Activated naive CD4-positive, alpha-beta T cell treated with anti-CD3 and anti-CD28 coated beads, Interleukin-2, amount 50 U/mL, for 72 hours (primary cell): Measurements from ENCODE around the gene UBASH3B. TPM values are rescaled to one million over a fixed set of nuclear protein-coding genes. Genes with fewer than 3 reads are reported as not detected.

Experiments used
- ATAC-seq, 2 donors: fragments of 150-1000 bp; cut with Tn5 transposase; 2 replicates each; pipeline ENCODE4 v1.10.0; 2021; ENCODE audit warnings: mild to moderate bottlenecking in 2 of 2, moderate library complexity in 2 of 2
- DNase-seq, 2 donors: peaks; one replicate each; pipeline ENCODE4 v3.0.0; 2021 to 2022; ENCODE audit warnings: low spot score in 2 of 2
- H3K27ac Mint-ChIP-seq, 2 donors: one replicate each; pipeline ENCODE4 v1.8.0; 2022; ENCODE audit warnings: mild to moderate bottlenecking in 2 of 2, mixed read lengths in 2 of 2
- H3K36me3 Mint-ChIP-seq, 2 donors: one replicate each; pipeline ENCODE4 v1.8.0; 2022; ENCODE audit warnings: mixed read lengths in 2 of 2
- H3K9me3 Mint-ChIP-seq, 2 donors: one replicate each; pipeline ENCODE4 v1.8.0; 2022; ENCODE audit warnings: mixed read lengths in 2 of 2
- total RNA-seq, 2 donors: library from RNA; stranded (reverse); gene quantifications; one replicate each; pipeline ENCODE4 v1.2.3, GENCODE V29; 2022

UBASH3B gene
- total RNA-seq, 2 donors from 2014 or later: 11.6 to 26.0 TPM

DNA sequence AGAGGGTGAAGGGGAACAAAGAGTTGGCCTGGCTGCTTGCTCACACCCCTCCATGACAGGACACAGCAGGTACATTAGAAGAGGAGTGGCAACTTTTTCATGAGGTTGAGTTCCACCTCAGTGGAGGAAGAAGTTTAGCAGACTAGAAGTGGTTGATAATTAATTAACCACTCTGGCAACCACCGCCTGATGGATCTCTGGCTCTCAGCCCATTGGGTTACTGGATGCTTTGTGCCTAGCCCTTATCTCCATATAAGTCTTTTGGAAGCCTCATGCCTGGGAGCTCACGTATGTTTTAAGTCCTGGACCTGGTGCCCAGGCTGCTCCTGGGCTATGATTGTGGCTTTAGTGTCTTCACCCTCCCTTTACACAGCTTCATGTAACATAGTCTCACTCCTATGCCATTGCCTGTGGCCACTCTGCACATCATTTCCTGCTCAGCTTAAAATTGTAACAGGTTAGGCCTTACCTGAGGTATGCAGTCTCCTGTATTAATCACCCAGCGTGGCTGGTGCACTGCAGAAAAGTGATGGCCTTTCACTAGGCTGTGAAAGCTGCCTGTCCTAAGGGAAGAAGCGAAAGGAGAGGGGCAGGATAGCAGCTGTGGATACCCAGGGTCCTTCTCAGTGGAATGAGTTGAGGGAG, 110.1 kb downstream of the UBASH3B start:
- no peaks in the 10 kb centered on the region for H3K9me3 Mint-ChIP-seq
- DNase-seq (no peak), ATAC-seq (no peak)
- peak overlapping the region in 1 of 2 donors; percentile 9 for H3K27ac Mint-ChIP-seq
- H3K36me3 Mint-ChIP-seq: no peaks in the 10 kb centered on the region

GRCh38 chr11:122769126-122769780, 113.7 kb downstream of the UBASH3B start:
- Mint-ChIP-seq H3K27ac (peak overlapping the region in 1 of 2 donors; percentile 46), H3K9me3 (no peaks in the 10 kb centered on the region), H3K36me3 (no peaks in the 10 kb centered on the region)
- DNase-seq: no peak
- no peak for ATAC-seq

DNA sequence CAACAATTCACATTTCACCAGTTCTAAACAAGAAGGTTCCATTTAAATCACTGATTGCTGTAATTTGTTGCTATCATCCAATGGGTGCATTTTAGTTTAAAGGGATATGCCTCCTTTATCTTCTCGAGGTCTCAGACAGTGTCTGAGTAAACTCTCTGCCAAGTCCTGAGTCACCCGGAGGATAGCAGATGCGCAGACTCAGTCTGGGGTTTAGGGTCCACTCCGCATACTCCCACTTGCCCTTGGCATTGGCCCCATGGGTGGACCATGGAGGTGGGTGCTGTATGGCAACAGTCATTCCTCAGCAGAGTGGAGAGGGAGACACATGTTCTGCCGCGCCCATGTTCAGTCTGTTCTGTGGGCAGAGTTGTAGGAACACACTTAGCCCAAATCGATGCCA, 117.4 kb downstream of the UBASH3B start:
- ATAC-seq: no peak

DNA sequence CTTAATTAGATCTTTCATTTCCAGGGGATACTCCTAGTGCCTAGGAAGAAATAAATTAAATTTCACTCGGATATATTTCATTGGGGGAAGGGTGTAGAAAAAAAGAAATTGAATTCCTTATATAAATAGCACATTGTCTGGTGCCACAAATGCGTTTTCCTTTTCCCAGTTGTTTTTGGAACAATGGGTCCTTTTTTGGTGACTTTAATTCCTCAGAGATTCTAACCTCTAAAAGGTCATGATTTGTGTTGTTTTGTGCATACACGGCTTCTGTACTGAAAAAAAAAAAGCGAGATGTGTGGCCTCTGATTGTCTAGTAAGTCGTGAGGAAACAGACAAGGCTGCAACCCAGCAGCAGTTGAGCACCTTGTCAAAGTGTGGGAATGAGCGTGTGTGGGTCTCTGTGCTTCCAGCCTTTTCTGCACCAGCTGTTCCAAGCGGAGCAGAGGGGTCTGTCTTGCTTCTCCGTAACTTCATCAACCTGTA, 118.3 kb downstream of the UBASH3B start:
- no peak overlapping the region for H3K27ac Mint-ChIP-seq
- ATAC-seq: no peak
- no peak for DNase-seq
- H3K9me3 Mint-ChIP-seq: no peaks in the 10 kb centered on the region
- H3K36me3 Mint-ChIP-seq: peaks cover 0 to 15% of the 10 kb centered on the region in 2 donors

More for the DNA sequence above, 117.4 kb downstream of the UBASH3B start:
- DNase-seq: no peak
- peaks cover 0 to 15% of the 10 kb centered on the region in 2 donors for H3K36me3 Mint-ChIP-seq
- H3K27ac Mint-ChIP-seq: no peak overlapping the region
- H3K9me3 Mint-ChIP-seq: no peaks in the 10 kb centered on the region

DNA sequence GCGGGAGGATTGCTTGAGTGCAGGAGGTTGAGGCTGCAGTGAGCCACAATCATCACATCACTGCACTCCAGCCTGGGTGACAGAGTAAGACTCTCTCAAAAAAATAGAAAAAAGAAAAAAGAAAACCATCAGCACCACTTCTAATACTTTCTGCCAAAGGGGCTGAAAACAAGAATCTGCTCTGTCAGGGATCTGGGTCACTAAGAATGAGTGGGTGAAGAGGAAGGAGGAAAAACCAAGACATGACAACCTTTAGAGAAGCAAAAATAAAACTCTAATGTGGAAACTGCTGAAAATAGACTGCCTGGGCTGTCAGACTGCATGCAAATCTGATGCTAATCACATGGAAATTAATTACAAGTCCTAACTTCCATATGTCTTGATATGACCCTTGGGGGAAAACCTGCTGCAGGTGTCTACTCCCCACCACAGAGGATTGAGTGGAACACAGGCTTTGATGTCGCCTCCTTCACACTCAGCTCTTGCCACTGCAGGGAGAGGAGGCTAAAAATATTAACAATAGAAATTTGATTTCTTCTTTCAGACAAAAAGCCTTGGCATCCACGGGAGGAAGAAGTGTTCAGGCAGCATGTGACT, 120.3 kb downstream of the UBASH3B start:
- peaks cover 0 to 15% of the 10 kb centered on the region in 2 donors for H3K36me3 Mint-ChIP-seq
- no peak overlapping the region for H3K27ac Mint-ChIP-seq
- DNase-seq: no peak
- H3K9me3 Mint-ChIP-seq: no peaks in the 10 kb centered on the region
- ATAC-seq: peak; percentile 31 to 36

GRCh38 chr11:122776546-122776945, 121.0 kb downstream of the UBASH3B start:
- no peaks in the 10 kb centered on the region for H3K9me3 Mint-ChIP-seq
- DNase-seq (no peak), ATAC-seq (no peak)
- peaks cover 4 to 15% of the 10 kb centered on the region in 2 donors for H3K36me3 Mint-ChIP-seq
- H3K27ac Mint-ChIP-seq: no peak overlapping the region

- DNase-seq: no peak
- Mint-ChIP-seq H3K9me3 (no peaks in the 10 kb centered on the region), H3K36me3 (peaks cover 4 to 15% of the 10 kb centered on the region in 2 donors), H3K27ac (peak overlapping the region in 1 of 2 donors; percentile 78)
- no peak for ATAC-seq
These were observed 121.8 kb downstream of the UBASH3B start for GRCh38 chr11:122777343-122777742.

DNA sequence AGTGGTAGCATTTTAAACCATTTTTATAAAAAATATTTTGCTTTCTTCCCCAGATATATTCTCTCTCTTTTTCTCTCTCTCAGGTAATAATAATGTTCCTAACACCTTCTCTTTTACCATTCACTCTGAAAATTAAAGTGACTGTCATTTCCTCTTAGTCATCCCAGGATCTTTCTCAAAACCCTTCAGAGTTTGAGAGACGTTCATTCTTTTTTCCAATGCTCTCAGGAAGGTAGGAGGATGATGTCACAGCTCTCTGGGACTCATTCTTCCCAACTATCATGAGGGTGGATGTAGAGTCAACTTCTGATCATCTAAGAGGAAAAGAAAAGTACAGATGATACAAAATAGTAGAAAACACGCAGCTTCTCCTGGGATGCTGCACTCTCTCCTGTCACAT, 122.6 kb downstream of the UBASH3B start:
- ATAC-seq: peak; percentile 83 to 87
- H3K27ac Mint-ChIP-seq: peak overlapping the region; percentile 40 to 78
- H3K9me3 Mint-ChIP-seq: no peaks in the 10 kb centered on the region
- DNase-seq: no peak
- H3K36me3 Mint-ChIP-seq: peaks cover 4 to 15% of the 10 kb centered on the region in 2 donors

DNA sequence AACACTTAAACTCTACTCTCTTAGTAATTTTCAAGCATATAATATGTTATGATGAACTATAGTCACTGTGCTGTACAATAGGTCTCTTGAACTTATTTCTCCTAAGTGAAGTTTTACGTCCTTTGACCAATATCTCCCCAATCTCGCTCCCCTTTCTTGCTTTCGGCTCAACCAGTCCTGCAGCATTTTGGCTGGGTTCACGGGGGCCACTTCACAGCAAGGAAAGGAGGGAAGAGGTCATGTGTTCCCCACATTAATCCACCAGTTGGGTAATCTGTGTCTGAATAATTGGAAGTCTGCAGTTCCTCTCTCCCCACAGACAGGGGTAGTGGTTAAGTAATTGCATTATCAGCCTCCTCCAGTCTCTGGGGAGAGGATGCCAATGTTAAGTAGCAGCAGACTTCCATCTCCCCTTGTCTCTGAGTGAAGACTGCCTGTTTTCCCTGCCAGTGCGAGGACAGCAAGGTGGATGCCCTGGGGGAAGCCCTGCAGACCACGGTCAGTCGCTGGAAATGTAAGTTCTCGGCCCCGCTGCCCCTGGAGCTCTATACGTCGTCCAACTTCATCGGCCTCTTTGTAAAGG, 123.6 kb downstream of the UBASH3B start:
- ATAC-seq: no peak
- DNase-seq: no peak
- Mint-ChIP-seq H3K36me3 (peaks cover 4 to 15% of the 10 kb centered on the region in 2 donors), H3K27ac (no peak overlapping the region), H3K9me3 (no peaks in the 10 kb centered on the region)

DNA sequence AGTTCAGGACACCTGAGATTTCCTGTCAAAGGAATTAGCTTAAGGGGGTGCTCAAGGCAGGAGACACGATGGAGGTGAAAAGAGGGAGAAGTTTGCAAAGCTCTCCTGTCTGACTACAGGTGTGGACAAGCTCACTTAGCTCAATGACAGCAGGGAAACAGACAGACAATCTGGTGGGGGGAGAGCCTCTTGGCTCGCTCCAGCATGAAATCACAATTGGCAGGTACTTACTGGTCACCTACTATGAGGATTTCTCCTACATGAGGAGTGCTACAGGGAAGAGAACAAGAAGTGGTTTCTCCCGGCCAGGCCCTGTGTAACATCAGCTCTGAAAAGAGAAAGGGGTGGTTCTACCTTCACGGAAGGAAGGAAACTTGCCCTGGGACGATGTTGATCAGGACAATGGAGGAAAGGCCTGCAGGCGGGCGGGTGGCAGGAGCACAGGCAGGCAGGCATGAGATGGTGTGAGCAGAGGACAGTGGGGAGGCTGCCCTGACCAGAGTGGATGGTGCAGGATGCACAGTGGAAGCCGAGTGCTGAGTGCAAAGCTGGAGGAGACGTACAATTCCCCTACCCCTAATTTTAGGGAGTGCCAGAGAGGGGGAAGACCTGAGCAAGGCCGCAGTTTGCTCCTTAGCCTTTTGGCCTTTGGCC, 124.9 kb downstream of the UBASH3B start:
- DNase-seq (no peak), ATAC-seq (no peak)
- Mint-ChIP-seq H3K9me3 (no peaks in the 10 kb centered on the region), H3K36me3 (peaks cover 4 to 14% of the 10 kb centered on the region in 2 donors), H3K27ac (no peak overlapping the region)

DNA sequence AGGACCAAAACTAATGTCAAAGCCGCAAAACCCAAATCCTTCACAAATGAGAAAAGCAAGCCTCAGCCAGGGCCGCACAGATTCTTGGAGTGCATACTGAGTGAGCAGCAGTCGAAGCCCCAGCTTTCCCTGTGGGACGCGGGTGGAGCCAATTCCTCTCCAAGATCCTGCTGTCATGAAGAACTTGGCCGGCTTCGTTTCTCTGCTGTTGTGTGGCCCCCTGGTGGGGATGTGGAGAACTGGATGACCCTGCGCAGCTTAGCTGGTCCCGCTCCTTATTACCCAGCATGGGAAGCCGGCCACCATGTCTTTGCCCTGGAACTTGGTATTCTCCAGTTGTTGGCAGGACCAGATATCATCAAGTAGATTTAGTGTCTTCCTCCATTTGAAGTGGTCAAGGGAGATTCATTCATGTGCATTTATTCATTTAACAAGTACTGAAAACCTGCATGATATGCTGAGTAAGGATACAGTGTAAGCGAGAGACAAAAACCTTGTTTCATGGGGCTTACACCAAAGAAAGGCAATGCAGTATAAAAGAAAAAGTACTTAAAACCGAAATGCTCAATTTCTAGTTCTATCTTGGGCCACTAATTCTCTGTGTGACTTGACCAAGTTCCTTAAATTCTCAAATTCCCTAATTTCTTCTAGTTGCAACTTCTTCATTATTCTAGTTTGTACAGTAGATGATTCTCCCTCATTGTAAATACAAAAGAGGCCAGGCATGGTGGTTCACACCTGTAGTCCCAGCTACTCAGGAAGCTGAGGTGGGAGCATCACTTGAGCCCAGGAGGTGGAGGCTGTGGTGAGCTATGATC, 126.1 kb downstream of the UBASH3B start:
- ATAC-seq (peak; percentile 45 to 60), DNase-seq (peak; percentile 71 to 80)
- Mint-ChIP-seq H3K36me3 (peaks cover 4 to 5% of the 10 kb centered on the region in 2 donors), H3K9me3 (no peaks in the 10 kb centered on the region), H3K27ac (no peak overlapping the region)

DNA sequence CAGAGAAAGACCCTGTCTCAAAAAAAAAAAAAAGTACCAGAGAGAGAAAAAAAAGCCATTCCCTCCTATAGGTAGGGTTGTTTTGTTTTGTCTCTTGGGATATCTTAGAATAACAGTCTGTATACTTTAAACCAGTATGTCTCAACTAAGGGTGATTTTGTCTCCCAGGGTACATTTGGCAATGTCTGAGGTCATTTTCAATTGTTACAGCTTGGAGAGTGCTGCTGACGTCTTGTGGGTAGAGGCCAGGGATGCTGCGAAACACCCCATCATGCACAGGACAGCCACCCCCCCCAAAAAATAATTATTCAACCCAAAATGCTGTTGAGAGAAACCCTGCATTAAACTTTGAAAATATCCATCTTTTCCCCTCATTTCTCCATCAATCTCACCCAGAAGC, 126.7 kb downstream of the UBASH3B start:
- no peak for DNase-seq
- ATAC-seq: no peak
- no peaks in the 10 kb centered on the region for H3K9me3 Mint-ChIP-seq
- no peak overlapping the region for H3K27ac Mint-ChIP-seq
- H3K36me3 Mint-ChIP-seq: peaks cover 0 to 4% of the 10 kb centered on the region in 2 donors

DNA sequence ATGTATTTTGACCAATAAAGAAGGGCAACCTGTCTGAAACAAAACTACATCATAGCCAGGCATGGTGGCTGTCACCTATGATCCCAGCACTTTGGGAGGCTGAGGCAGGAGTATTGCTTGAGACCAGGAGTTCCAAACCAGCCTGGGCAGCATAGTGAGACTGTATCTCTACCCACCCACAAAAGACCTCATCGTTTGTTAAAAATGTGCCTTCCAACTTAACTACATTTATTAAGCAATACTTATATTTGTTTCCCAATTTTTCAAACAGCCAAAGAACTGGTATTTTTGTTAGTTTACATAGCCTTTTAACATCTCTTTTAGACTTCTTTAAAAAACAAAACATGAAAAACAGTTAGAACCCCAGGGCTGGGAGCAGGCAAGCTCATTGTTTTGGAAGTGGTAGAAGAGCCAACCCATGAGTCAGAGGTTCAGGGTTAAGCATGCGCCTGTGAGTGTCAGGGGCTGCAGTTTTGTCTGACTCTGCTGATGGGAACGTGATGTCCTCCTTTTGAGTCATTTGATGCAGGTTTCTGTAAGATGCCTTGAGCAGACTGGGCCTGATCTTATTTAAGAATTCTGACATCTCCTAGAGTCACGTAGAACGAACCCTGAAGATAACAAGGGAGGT, 128.9 kb downstream of the UBASH3B start:
- Mint-ChIP-seq H3K9me3 (no peaks in the 10 kb centered on the region), H3K36me3 (peaks cover 0 to 4% of the 10 kb centered on the region in 2 donors), H3K27ac (no peak overlapping the region)
- DNase-seq (no peak), ATAC-seq (no peak)

- Mint-ChIP-seq H3K36me3 (peaks cover 0 to 4% of the 10 kb centered on the region in 2 donors), H3K27ac (peak overlapping the region in 1 of 2 donors; percentile 85)
These were observed 129.6 kb downstream of the UBASH3B start for GRCh38 chr11:122785031-122785541.

GRCh38 chr11:122786896-122787295, 131.4 kb downstream of the UBASH3B start:
- DNase-seq: no peak
- Mint-ChIP-seq H3K36me3 (no peaks in the 10 kb centered on the region), H3K27ac (no peak overlapping the region), H3K9me3 (no peaks in the 10 kb centered on the region)
- no peak for ATAC-seq

More at GRCh38 chr11:122785031-122785541, 129.6 kb downstream of the UBASH3B start:
- ATAC-seq: no peak
- H3K9me3 Mint-ChIP-seq: no peaks in the 10 kb centered on the region
- no peak for DNase-seq
